Stomach (tissue), 4 donors: ENCODE measurements around the gene REPIN1.

Experiments used
- CTCF ChIP-seq, 7 experiments: fragments of 450-650 bp in 4 of 7; fragments of 200-600 bp in 3 of 7; sonication (generic) in 3 of 7; IDR thresholded peaks; one replicate each; pipeline ENCODE4 v1.5.1; 2016 to 2019; ENCODE audit warnings: antibody characterized with exemption in 7 of 7, control low read depth in 2 of 7, mild to moderate bottlenecking in 1 of 7
- EP300 ChIP-seq: sonication (generic); formaldehyde crosslinking; IDR thresholded peaks from one replicate; pipeline ENCODE4 v1.6.1; 2017; ENCODE audit warnings: antibody characterized with exemption
- POLR2A ChIP-seq, 4 donors: fragments of 450-650 bp; IDR thresholded peaks; one replicate each; pipeline ENCODE4 v1.6.1; 2016; ENCODE audit warnings: antibody characterized with exemption in 4 of 4, control low read depth in 2 of 4, mild to moderate bottlenecking in 1 of 4, moderate library complexity in 1 of 4

- TF ChIP-seq CTCF (IDR thresholded peaks at IDR 0.05) (no peak), EP300 (no peak), POLR2A (IDR thresholded peaks at IDR 0.05) (no peak)
These were observed 1.3 kb downstream of the REPIN1 start for GRCh38 chr7:150369748-150370501.
